HepG2 (cell line): ENCODE results near the gene TPRX1. TPM values are rescaled to one million over a fixed set of nuclear protein-coding genes. Genes with fewer than 3 reads are reported as not detected.
A peak's percentile ranks its signal among the peaks of the same experiment; 100 is the strongest.

Experiments
- ARNTL ChIP-seq: sonication (generic); formaldehyde crosslinking; IDR thresholded peaks from 2 replicates; pipeline ENCODE4 v1.4.0; 2020; ENCODE audit warnings: mild to moderate bottlenecking, missing genetic modification reagents
- FOXM1 ChIP-seq: sonication (generic); formaldehyde crosslinking; IDR thresholded peaks from 2 replicates; pipeline ENCODE4 v1.5.0; 2020; ENCODE audit warnings: missing genetic modification reagents
- MAFG ChIP-seq: sonication (generic); formaldehyde crosslinking; IDR thresholded peaks from 2 replicates; pipeline ENCODE4 v1.5.1; 2020; ENCODE audit warnings: mild to moderate bottlenecking, missing genetic modification reagents
- MTA1 ChIP-seq: sonication (generic); formaldehyde crosslinking; IDR thresholded peaks from 2 replicates; pipeline ENCODE4 v1.4.0; 2020; ENCODE audit warnings: missing genetic modification reagents, mild to moderate bottlenecking, borderline replicate concordance
- SKI ChIP-seq: fragments of 450-650 bp; IDR thresholded peaks from one replicate; pipeline ENCODE4 v1.6.1; 2018; ENCODE audit warnings: mild to moderate bottlenecking; ENCODE audit not compliant: partially characterized antibody
- TCF7L2 ChIP-seq: IDR thresholded peaks from 2 replicates; pipeline ENCODE4 v1.6.1; 2011; ENCODE audit warnings: mild to moderate bottlenecking, low read depth, low read length, moderate library complexity
- ZFAT ChIP-seq: sonication (generic); formaldehyde crosslinking; conservative IDR thresholded peaks from 2 replicates; pipeline ENCODE4 v1.8.1; 2023; ENCODE audit warnings: missing genetic modification reagents, inconsistent platforms
- ZNF224 ChIP-seq: sonication (generic); formaldehyde crosslinking; IDR thresholded peaks from 2 replicates; pipeline ENCODE4 v1.5.0; 2020; ENCODE audit warnings: mild to moderate bottlenecking, missing genetic modification reagents
- ZNF24 ChIP-seq: fragments of 450-650 bp; IDR thresholded peaks from 2 replicates; pipeline ENCODE4 v1.6.1; 2017; ENCODE audit warnings: antibody characterized with exemption, mild to moderate bottlenecking
- ZNF251 ChIP-seq: sonication (generic); formaldehyde crosslinking; IDR thresholded peaks from 2 replicates; pipeline ENCODE4 v1.9.0; 2021; ENCODE audit warnings: mild to moderate bottlenecking, missing genetic modification reagents
- ZNF670 ChIP-seq: sonication (generic); formaldehyde crosslinking; IDR thresholded peaks from 2 replicates; pipeline ENCODE4 v1.8.0; 2022; ENCODE audit warnings: mild to moderate bottlenecking, missing genetic modification reagents, borderline replicate concordance
- ZNF709 ChIP-seq: sonication (generic); formaldehyde crosslinking; IDR thresholded peaks from 2 replicates; pipeline ENCODE4 v1.5.0; 2020; ENCODE audit warnings: mild to moderate bottlenecking, missing genetic modification reagents
- ZNF816 ChIP-seq: sonication (generic); formaldehyde crosslinking; IDR thresholded peaks from 2 replicates; pipeline ENCODE4 v1.8.0; 2022; ENCODE audit warnings: missing genetic modification reagents, mild to moderate bottlenecking, borderline replicate concordance
- ZSCAN25 ChIP-seq: sonication (generic); formaldehyde crosslinking; IDR thresholded peaks from 2 replicates; pipeline ENCODE4 v1.8.0; 2022; ENCODE audit warnings: mild to moderate bottlenecking, missing genetic modification reagents
- polyA plus RNA-seq, 8 experiments: library from polyadenylated mRNA; depleted of rRNA in 3 of 8; stranded (reverse) in 7 of 8; unstranded in 1 of 8; fragments of >200 nt; fragmentation: Illumina TruSeq in 4 of 8; extraction: Trizol in 4 of 8; gene quantifications; 2 replicates each; pipeline versions ENCODE4 v1.2.1 to v1.2.3, GENCODE V29; 2011 to 2016; ENCODE audit warnings: low read depth in 4 of 8, missing spikeins in 1 of 8, mixed read lengths in 1 of 8; ENCODE audit not compliant: insufficient read depth in 1 of 8
- total RNA-seq, 5 experiments: library from RNA; depleted of rRNA; stranded (reverse); fragments of >200 nt; fragmentation: Illumina TruSeq; extraction: Trizol; gene quantifications; 2 replicates each; pipeline ENCODE4 v1.2.3, GENCODE V29; 2016; ENCODE audit warnings: low read depth in 1 of 5
- TF ChIP-seq, protein P1 (sequence below): sonication (generic); formaldehyde crosslinking; IDR thresholded peaks from 2 replicates; pipeline ENCODE4 v1.4.0; 2020; ENCODE audit warnings: mild to moderate bottlenecking, missing genetic modification reagents
- TF ChIP-seq, protein P2 (sequence below): sonication (generic); formaldehyde crosslinking; IDR thresholded peaks from 2 replicates; pipeline ENCODE4 v1.8.1; 2022; ENCODE audit warnings: low read depth, mild to moderate bottlenecking, missing genetic modification reagents
- TF ChIP-seq, protein P3 (sequence below): sonication (generic); IDR thresholded peaks from 2 replicates; pipeline ENCODE4 v1.6.1; 2016; ENCODE audit warnings: low read depth, borderline replicate concordance

Gene TPRX1
- total and polyA plus RNA-seq, 2 of the 13 experiments (the other 11 are each of a cell fraction or from before 2014, with no cell fraction given): not detected

DNA sequence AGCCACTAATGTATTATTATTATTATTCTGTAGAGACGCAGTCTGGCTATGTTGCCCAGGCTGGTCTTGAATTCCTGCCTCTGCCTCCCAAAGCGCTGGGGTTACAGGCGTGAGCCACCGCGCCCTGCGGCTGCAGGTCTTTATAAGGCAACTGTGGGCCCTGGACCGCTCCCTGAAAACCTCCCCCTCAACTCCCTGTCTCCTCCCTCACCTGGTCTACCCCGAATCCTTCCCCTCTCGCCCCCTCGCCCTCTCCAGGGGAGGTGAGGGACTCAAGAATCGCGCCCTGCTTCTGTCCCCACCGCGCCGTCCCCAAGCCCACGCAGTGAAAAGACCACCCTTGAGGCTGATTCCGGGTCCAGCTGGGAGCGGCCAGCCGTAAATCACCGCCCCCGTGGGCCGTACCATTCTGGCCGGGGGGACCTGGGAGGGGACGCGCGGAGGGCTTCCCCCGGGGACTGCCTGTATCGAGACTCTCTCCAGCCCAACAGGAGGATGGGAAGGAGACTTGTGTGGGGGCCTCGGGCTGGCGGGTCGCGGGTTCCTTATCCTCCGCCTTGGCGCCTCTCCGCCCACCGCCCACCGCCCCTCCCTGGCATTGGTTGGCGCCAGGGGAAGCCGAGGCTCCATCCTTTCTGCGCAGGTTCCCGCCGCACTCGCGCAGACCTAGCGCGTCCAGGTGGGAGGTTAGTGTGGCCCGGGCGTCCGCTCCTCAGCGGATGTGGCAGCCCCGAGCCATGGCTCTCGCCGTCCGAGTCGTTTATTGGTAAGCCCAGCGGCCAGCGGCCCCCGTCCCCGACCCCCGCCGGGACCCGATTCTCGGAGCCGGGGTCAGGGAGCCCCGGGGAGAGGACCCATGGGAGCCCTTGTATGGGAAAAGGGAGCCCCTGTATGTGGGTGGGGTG lies 26.1 kb downstream of the TPRX1 start, which contains the start of gene SELENOW (continued):
- TF ChIP-seq TCF7L2: no peak
- TF ChIP-seq, protein P1, sequence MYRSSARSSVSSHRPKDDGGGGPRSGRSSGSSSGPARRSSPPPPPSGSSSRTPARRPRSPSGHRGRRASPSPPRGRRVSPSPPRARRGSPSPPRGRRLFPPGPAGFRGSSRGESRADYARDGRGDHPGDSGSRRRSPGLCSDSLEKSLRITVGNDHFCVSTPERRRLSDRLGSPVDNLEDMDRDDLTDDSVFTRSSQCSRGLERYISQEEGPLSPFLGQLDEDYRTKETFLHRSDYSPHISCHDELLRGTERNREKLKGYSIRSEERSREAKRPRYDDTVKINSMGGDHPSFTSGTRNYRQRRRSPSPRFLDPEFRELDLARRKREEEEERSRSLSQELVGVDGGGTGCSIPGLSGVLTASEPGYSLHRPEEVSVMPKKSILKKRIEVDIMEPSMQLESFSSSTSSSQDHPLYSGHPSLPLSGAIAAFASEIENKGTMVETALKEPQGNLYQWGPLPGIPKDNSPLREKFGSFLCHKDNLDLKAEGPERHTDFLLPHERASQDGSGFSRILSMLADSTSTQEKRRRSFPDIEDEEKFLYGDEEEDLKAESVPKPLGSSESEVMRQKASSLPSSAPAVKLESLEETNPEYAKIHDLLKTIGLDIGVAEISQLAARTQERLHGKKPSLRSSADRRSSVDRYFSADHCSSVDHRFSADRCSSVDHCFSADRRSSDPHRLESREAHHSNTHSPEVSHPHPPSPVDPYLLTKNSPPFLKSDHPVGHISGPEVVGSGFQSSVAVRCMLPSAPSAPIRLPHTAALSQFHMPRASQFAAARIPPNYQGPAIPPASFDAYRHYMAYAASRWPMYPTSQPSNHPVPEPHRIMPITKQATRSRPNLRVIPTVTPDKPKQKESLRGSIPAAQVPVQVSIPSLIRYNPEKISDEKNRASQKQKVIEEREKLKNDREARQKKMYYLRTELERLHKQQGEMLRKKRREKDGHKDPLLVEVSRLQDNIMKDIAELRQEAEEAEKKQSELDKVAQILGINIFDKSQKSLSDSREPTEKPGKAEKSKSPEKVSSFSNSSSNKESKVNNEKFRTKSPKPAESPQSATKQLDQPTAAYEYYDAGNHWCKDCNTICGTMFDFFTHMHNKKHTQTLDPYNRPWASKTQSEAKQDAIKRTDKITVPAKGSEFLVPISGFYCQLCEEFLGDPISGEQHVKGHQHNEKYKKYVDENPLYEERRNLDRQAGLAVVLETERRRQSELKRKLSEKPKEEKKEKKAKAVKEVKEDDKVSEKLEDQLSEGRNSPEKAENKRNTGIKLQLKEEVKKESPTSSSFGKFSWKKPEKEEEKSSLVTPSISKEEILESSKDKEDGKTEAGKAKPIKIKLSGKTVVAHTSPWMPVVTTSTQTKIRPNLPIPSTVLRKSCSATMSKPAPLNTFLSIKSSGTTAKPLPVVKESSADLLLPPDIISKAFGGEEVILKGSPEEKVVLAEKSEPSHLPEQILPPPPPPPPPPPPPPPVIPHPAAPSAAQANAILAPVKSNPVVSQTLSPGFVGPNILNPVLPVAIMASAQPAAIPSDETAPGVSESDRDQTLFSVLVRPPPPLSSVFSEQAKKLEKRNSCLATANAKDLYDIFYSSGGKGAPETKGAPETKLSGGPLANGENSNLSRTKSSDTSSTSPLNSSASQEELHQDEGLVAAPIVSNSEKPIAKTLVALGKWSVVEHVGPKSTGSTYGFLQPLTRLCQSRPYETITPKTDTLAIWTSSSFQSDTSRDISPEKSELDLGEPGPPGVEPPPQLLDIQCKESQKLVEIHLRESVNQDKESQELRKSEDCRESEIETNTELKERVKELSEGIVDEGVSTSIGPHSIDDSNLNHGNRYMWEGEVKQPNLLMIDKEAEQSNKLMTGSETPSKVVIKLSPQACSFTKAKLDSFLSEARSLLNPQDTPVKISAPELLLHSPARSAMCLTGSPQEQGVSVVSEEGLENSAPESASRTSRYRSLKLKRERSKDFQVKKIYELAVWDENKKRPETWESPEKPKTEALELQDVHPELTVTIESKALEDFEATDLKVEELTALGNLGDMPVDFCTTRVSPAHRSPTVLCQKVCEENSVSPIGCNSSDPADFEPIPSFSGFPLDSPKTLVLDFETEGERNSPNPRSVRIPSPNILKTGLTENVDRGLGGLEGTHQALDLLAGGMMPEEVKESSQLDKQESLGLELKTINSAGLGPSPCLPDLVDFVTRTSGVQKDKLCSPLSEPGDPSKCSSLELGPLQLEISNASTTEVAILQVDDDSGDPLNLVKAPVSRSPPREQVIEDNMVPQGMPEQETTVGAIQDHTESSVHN (CRISPR knock-in tag): peak; percentile 17; the same call in 1 of the 2 replicates
- TF ChIP-seq, protein P2, sequence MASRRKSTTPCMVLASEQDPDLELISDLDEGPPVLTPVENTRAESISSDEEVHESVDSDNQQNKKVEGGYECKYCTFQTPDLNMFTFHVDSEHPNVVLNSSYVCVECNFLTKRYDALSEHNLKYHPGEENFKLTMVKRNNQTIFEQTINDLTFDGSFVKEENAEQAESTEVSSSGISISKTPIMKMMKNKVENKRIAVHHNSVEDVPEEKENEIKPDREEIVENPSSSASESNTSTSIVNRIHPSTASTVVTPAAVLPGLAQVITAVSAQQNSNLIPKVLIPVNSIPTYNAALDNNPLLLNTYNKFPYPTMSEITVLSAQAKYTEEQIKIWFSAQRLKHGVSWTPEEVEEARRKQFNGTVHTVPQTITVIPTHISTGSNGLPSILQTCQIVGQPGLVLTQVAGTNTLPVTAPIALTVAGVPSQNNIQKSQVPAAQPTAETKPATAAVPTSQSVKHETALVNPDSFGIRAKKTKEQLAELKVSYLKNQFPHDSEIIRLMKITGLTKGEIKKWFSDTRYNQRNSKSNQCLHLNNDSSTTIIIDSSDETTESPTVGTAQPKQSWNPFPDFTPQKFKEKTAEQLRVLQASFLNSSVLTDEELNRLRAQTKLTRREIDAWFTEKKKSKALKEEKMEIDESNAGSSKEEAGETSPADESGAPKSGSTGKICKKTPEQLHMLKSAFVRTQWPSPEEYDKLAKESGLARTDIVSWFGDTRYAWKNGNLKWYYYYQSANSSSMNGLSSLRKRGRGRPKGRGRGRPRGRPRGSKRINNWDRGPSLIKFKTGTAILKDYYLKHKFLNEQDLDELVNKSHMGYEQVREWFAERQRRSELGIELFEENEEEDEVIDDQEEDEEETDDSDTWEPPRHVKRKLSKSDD (CRISPR knock-in tag): peak; percentile 60; the same call in 1 of the 2 replicates
- TF ChIP-seq ZNF24: no peak
- peak; percentile 37; the same call in 1 of the 2 replicates for TF ChIP-seq ZNF709 (CRISPR knock-in tag)
- no peak for TF ChIP-seq ZNF670 (CRISPR knock-in tag)
- TF ChIP-seq MAFG (CRISPR knock-in tag): no peak
- TF ChIP-seq ZFAT (CRISPR knock-in tag): no peak
- no peak for TF ChIP-seq ZNF816 (CRISPR knock-in tag)
- TF ChIP-seq ARNTL (CRISPR knock-in tag): no peak
- TF ChIP-seq ZNF251 (CRISPR knock-in tag): no peak
- no peak; the same call in 1 of the 2 replicates for TF ChIP-seq ZSCAN25 (CRISPR knock-in tag)
- no peak for TF ChIP-seq SKI
- no peak for TF ChIP-seq MTA1 (CRISPR knock-in tag)
- TF ChIP-seq ZNF224 (CRISPR knock-in tag): no peak
- TF ChIP-seq, protein P3, sequence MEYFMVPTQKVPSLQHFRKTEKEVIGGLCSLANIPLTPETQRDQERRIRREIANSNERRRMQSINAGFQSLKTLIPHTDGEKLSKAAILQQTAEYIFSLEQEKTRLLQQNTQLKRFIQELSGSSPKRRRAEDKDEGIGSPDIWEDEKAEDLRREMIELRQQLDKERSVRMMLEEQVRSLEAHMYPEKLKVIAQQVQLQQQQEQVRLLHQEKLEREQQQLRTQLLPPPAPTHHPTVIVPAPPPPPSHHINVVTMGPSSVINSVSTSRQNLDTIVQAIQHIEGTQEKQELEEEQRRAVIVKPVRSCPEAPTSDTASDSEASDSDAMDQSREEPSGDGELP: peak; percentile 90
- TF ChIP-seq FOXM1: 0 out of 2 replicates have a peak, but pooled peaks have one; percentile 66
